NCI-H774 (cell line): ENCODE results near the gene TAF11L14.
"Not testable (repeated sequence)": the region's sequence is repeated elsewhere in the genome, so short reads cannot be mapped to it uniquely, and the experiment has no call there.

ENCODE experiments used
- DNase-seq: peaks from one replicate; lab custom pipeline; 2025; lab: John Stamatoyannopoulos, UW

Gene TAF11L14

GRCh38 chr5:17634160-17634559 is at the start of gene TAF11L14:
Gene TAF11L14 (plus strand): TSS chr5:17634460.
- DNase-seq, result no peak

GRCh38 chr5:17585658-17586057 is 48.6 kb upstream of the TAF11L14 start, which contains the start of gene TAF11L7:
Gene TAF11L7 (minus strand): TSS chr5:17585758.
- DNase-seq, result not testable (repeated sequence)

- not testable (repeated sequence) for DNase-seq
These were observed 43.4 kb upstream of the TAF11L14 start, which contains the start of gene TAF11L8 for GRCh38 chr5:17590860-17591259. Gene TAF11L8 (minus strand): TSS chr5:17590960.

GRCh38 chr5:17594255-17594654 is 40.0 kb upstream of the TAF11L14 start, which contains the start of gene TAF11L9:
Gene TAF11L9 (minus strand): TSS chr5:17594394.
- not testable (repeated sequence) for DNase-seq

GRCh38 chr5:17597728-17598127 is 36.5 kb upstream of the TAF11L14 start, which contains the start of gene TAF11L10:
Gene TAF11L10 (minus strand): TSS chr5:17597828.
- not testable (repeated sequence) for DNase-seq

- not testable (repeated sequence) for DNase-seq
These were observed 30.4 kb upstream of the TAF11L14 start, which contains the start of gene TAF11L11 for GRCh38 chr5:17603880-17604279. Gene TAF11L11 (plus strand): TSS chr5:17604183.

GRCh38 chr5:17604951-17605350 is 29.3 kb upstream of the TAF11L14 start:
- DNase-seq, result no peak

- not testable (repeated sequence) for DNase-seq
These were observed 26.8 kb upstream of the TAF11L14 start for GRCh38 chr5:17607461-17607860.

GRCh38 chr5:17610092-17610491 is 24.2 kb upstream of the TAF11L14 start, which contains the start of gene TAF11L12:
Gene TAF11L12 (plus strand): TSS chr5:17610392.
- DNase-seq, result not testable (repeated sequence)

- DNase-seq, result no peak
These were observed 19.2 kb upstream of the TAF11L14 start for GRCh38 chr5:17614872-17615605.

- DNase-seq, result no peak
These were observed 14.9 kb upstream of the TAF11L14 start for GRCh38 chr5:17619354-17619753.

- no peak for DNase-seq
These were observed 13.6 kb upstream of the TAF11L14 start for GRCh38 chr5:17620627-17621026.

GRCh38 chr5:17625686-17626085 is 8.6 kb upstream of the TAF11L14 start:
- no peak for DNase-seq

- DNase-seq, result not testable (repeated sequence)
These were observed 2.5 kb upstream of the TAF11L14 start, which contains the start of gene TAF11L13 for GRCh38 chr5:17631788-17632187. Gene TAF11L13 (plus strand): TSS chr5:17632088.

GRCh38 chr5:17649232-17649631 is 15.0 kb downstream of the TAF11L14 start:
- not testable (repeated sequence) for DNase-seq

- not testable (repeated sequence) for DNase-seq
These were observed 21.0 kb downstream of the TAF11L14 start for GRCh38 chr5:17655201-17655759.

GRCh38 chr5:17655921-17656320 is 21.7 kb downstream of the TAF11L14 start:
- no peak for DNase-seq

GRCh38 chr5:17663182-17663581 is 28.9 kb downstream of the TAF11L14 start:
- peak; percentile 25 for DNase-seq

- DNase-seq, result no peak
These were observed 31.6 kb downstream of the TAF11L14 start for GRCh38 chr5:17665836-17666235.

- DNase-seq, result no peak
These were observed 32.5 kb downstream of the TAF11L14 start for GRCh38 chr5:17666726-17667235.

- no peak for DNase-seq
These were observed 36.1 kb downstream of the TAF11L14 start for GRCh38 chr5:17670353-17670752.

GRCh38 chr5:17678751-17679324 is 44.6 kb downstream of the TAF11L14 start:
- DNase-seq, result no peak
